Superior temporal gyrus (tissue), 1 donor: ENCODE results near the gene KCNJ1.
A peak's percentile ranks its signal among the peaks of the same experiment; 100 is the strongest.

Source experiments
- DNase-seq: peaks from one replicate; pipeline ENCODE4 v3.0.0-alpha.2; 2016; ENCODE audit errors: extremely low spot score

Gene KCNJ1

GRCh38 chr11:128882451-128882850, 15.4 kb upstream of the KCNJ1 start:
- no peak for DNase-seq

- DNase-seq, result no peak
These were observed 14.1 kb upstream of the KCNJ1 start for GRCh38 chr11:128881221-128881620.

DNA sequence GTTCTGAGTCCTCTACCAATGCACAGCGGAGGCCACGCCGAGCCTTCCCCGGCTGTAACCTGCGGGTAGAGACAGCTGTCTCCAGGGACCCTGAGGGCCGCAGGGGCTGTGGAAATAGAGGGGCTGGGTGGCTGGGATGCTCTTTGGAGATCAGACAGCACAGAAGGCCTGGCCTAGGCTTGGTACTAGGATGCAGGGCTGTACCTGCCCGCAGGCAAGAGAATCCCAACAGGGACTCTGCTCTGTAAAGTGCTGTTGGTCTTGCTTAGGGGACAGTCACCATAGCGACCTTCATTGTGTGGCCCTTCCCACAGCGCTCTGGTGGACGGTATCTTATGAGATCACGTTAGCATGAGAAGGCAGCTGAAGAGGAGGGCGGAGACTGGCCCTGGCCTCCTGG, 12.7 kb upstream of the KCNJ1 start:
- no peak for DNase-seq

GRCh38 chr11:128878455-128878854, 11.4 kb upstream of the KCNJ1 start:
- DNase-seq, result no peak

- no peak for DNase-seq
These were observed 10.6 kb upstream of the KCNJ1 start for GRCh38 chr11:128877726-128878125.

- no peak for DNase-seq
These were observed 9.1 kb upstream of the KCNJ1 start for GRCh38 chr11:128876133-128876650.

GRCh38 chr11:128874427-128874826, 7.3 kb upstream of the KCNJ1 start:
- DNase-seq, result no peak

- DNase-seq, result no peak
These were observed 5.5 kb upstream of the KCNJ1 start for GRCh38 chr11:128872594-128872993.

- DNase-seq, result no peak
These were observed 5.0 kb upstream of the KCNJ1 start for GRCh38 chr11:128872094-128872493.

DNA sequence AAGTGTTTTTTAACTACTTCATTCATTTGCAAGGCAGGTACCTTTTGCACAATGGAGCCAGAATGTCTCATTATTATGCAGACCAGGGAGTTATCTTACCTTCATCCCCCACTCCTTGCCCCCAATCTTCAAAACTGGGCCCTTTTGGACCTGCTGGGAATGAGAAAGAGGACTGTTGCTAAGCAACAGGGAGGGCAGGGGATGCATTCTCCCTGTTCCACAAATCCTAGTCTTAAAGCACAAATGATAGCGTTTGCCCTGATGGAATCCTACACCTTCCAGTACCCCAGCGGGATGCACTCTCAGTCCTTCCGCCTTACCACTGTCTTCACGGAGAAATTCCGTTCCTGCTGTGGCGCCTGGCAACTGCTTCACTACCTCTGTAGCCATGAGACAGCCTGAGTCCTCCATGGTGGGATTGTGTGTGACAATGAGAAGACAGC, 4.1 kb upstream of the KCNJ1 start:
- DNase-seq, result no peak

- DNase-seq, result no peak
These were observed 2.0 kb upstream of the KCNJ1 start for GRCh38 chr11:128868841-128869671.

GRCh38 chr11:128865490-128865889, 1.6 kb downstream of the KCNJ1 start:
- no peak for DNase-seq

DNA sequence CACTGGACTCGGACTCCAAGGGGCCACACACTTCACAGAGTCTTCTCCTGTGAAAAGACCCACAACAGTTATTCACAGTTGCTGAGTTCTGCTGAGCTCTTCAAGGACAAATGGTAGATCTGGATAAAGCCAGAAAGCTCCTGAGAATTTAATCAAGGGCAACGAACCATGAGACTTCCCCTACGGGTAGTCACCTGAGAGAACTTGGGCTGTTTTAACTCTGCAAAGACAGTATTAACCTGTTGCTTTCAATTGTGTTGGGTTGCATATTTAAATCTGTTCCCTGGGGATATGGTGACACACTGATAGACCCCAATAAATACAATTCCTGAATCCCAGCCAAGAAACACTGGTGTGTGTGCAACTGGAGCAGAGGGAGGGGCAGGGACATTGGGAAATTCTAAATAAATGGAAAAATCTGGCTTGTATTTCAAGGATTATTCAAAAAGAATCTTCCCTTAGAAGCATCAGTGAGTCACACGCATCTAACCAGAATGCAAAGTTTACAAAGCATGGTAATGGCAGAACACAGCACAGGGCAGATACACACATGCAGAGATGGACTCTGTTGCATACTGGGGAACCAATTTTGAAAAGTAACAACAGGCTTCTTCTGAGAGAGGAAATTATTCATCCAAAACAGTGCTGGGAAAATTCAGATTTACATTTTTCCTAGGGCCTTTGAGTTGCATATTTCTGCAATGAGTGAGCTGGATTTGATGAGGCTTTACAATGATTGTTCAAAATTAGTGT, 4.0 kb downstream of the KCNJ1 start:
- DNase-seq, result no peak

DNA sequence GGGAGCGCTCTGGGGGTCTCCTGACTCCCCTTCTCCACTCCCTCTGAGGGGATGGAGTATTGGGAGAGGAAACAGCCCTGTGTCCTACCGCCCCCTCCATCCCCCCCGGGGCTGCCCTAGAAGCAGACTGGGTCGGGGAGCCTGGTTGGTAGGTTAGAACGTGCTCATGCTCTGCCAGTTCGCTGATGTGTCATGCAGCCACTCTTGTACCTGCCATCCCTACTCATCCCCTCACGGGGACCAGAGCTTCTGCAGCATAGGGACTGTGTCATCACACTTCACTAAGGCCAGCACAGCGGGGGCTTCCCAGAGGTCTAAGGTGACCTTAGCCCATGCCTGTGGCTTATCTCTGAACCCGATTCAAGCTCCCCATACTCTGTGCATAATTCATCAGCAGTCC, 4.7 kb downstream of the KCNJ1 start:
- DNase-seq, result no peak

GRCh38 chr11:128860571-128861361, 6.3 kb downstream of the KCNJ1 start:
- no peak for DNase-seq

DNA sequence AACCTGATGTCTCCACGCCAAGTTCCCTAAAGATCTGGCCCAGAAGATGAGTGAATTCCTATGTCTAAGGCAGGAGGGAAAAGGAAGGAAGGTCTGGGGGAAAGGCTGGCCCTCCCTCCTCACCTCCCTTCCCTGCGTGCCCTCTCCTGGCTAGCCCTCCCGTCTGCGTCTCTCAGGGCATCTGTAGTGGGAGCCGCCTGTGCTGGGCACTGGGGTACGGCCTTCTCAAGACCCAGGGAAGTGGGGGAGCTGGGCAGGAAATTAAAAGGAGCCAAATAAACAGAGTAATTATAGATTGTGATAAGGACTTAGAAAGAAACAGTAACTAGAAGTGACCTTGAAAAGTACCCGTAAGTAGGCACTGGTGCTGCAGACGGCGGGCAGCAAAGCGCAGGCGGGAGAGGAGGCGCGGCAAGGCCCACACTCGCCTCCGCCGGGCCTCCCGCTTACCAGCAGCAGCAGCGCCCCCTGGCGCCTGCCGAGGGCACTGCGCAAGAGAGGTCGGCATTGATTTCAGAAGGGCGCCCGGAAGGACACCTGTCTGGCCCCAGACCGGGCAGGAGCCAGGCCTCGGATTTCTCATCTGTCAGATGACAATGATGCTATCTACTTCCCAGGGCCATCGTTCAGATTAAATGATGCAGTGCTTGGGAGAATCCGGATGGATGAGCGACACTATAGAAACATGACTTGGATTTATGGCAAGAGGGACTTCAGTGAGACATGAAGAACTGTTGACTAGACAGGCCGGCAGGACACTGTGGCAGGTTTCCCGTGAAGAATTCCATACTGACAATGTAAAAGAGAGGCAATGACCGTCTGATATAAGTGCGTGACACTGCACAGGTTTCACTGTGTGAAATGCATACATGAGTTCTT, 7.3 kb downstream of the KCNJ1 start:
- peak; percentile 34 for DNase-seq

- no peak for DNase-seq
These were observed 9.8 kb downstream of the KCNJ1 start for GRCh38 chr11:128857341-128857740.

DNA sequence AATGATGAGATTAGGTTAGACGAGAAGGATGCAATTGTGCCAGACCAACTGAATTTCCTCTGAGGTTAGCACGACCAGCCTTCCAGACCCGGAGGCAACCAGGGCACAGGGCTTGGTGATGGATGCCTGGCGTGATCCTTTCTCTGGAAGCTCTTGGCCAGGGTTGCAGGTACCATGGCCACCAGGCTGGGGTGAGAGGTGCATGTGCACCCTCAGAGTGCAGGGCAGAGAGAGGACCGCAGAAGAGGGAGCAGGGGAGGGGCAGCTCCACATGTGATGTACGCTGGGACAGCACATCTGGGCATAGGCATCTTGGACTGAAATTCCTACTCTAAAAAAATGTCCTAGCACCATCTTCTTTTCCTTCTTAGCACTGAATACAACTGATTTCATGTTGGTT, 10.9 kb downstream of the KCNJ1 start:
- no peak for DNase-seq

GRCh38 chr11:128854841-128855240, 12.3 kb downstream of the KCNJ1 start:
- DNase-seq, result no peak

DNA sequence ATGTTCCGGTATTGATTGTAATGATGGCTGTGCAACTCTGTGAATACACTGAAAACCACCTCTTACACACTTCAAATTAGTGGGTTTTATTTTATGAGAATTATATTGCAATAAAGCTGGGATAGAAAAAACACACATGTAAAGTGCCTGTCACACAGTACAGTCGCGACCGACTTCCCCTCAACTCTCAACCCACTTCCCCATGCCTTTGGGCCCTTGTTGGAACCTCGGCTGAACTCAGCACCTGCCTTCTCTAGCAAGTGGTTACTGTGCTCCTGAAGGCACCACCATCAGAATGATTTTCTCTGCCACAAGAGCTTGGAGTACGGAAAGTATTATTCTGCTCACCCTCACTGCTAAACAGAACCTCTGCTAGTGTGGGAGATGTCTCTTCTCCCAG, 13.5 kb downstream of the KCNJ1 start:
- DNase-seq, result no peak
